Osteocyte (in vitro differentiated cells): Measurements from ENCODE around the gene ASIC2. TPM values are rescaled to one million over a fixed set of nuclear protein-coding genes. Genes with fewer than 3 reads are reported as not detected.
"Not testable (repeated sequence)": the region's sequence is repeated elsewhere in the genome, so short reads cannot be mapped to it uniquely, and the experiment has no call there.

Experiments
- DNase-seq: peaks from one replicate; pipeline ENCODE4 v3.0.0; 2021; ENCODE audit warnings: mixed read lengths; ENCODE audit not compliant: unreplicated experiment; ENCODE audit errors: extremely low spot score
- H3K27ac Mint-ChIP-seq: one replicate; pipeline ENCODE4 v1.8.0; 2021; ENCODE audit warnings: mild to moderate bottlenecking, mixed read lengths; ENCODE audit not compliant: unreplicated experiment
- H3K27me3 Mint-ChIP-seq: one replicate; pipeline ENCODE4 v1.8.0; 2021; ENCODE audit warnings: mixed read lengths; ENCODE audit not compliant: unreplicated experiment
- H3K36me3 Mint-ChIP-seq: one replicate; pipeline ENCODE4 v1.8.0; 2021; ENCODE audit warnings: mixed read lengths; ENCODE audit not compliant: unreplicated experiment
- H3K4me1 Mint-ChIP-seq: one replicate; pipeline ENCODE4 v1.8.0; 2021; ENCODE audit warnings: mixed read lengths; ENCODE audit not compliant: unreplicated experiment
- H3K4me3 Mint-ChIP-seq: one replicate; pipeline ENCODE4 v1.8.0; 2021; ENCODE audit warnings: mild to moderate bottlenecking, moderate library complexity, mixed read lengths; ENCODE audit not compliant: unreplicated experiment
- H3K9me3 Mint-ChIP-seq: one replicate; pipeline ENCODE4 v1.8.0; 2021; ENCODE audit warnings: mixed read lengths; ENCODE audit not compliant: unreplicated experiment
- total RNA-seq: library from RNA; stranded (reverse); gene quantifications from 2 replicates; pipeline ENCODE4 v1.2.1, GENCODE V29; 2021
- TF ChIP-seq, protein P1 (sequence below): fragments of 200-600 bp; sonication (generic); IDR thresholded peaks from 2 replicates; pipeline ENCODE4 v1.5.0; 2021; ENCODE audit warnings: antibody characterized with exemption, mild to moderate bottlenecking, moderate library complexity

ASIC2 gene
- total RNA-seq, 1 donor from 2014 or later = not detected

DNA sequence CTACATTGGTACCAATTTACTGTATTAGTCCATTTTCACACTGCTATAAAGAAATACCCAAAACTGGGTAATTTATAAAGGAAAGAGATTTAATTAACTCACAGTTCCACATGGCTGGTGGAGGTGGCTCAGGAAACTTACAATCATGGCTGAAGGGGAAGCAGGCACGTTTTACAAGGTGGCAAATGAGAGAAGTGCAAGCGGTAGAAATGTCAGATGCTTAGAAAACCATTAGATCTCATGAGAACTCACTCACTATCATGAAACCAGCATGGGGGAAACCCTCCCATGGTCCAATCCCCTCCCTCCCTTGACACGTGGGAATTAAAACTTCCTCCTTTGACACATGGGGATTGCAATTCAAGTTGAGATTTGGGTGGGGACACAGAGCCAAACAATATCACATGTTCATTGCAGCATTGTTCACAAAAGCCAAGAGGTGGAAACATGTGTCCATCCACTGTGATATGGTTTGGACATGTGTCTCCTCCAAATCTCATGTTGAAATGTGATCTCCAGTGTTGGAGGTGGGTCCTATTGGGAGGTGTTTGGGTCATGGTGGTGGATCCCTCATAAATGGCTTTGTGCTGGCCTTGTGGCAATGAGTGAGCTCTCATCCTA lies 304.5 kb downstream of the ASIC2 start:
- no peaks in the 10 kb centered on the region for H3K4me1 Mint-ChIP-seq
- no peak overlapping the region for H3K27ac Mint-ChIP-seq
- H3K27me3 Mint-ChIP-seq = no peaks in the 10 kb centered on the region
- H3K9me3 Mint-ChIP-seq = peaks cover 16% of the 10 kb centered on the region
- no peak overlapping the region for H3K4me3 Mint-ChIP-seq
- TF ChIP-seq, protein P1, sequence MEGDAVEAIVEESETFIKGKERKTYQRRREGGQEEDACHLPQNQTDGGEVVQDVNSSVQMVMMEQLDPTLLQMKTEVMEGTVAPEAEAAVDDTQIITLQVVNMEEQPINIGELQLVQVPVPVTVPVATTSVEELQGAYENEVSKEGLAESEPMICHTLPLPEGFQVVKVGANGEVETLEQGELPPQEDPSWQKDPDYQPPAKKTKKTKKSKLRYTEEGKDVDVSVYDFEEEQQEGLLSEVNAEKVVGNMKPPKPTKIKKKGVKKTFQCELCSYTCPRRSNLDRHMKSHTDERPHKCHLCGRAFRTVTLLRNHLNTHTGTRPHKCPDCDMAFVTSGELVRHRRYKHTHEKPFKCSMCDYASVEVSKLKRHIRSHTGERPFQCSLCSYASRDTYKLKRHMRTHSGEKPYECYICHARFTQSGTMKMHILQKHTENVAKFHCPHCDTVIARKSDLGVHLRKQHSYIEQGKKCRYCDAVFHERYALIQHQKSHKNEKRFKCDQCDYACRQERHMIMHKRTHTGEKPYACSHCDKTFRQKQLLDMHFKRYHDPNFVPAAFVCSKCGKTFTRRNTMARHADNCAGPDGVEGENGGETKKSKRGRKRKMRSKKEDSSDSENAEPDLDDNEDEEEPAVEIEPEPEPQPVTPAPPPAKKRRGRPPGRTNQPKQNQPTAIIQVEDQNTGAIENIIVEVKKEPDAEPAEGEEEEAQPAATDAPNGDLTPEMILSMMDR = no peak
- H3K36me3 Mint-ChIP-seq = no peaks in the 10 kb centered on the region
- no peak for DNase-seq

- H3K27ac Mint-ChIP-seq, H3K4me1 Mint-ChIP-seq, H3K4me3 Mint-ChIP-seq, H3K27me3 Mint-ChIP-seq, DNase-seq, H3K36me3 Mint-ChIP-seq: not testable (repeated sequence)
- H3K9me3 Mint-ChIP-seq = peaks cover 16% of the 10 kb centered on the region
These were observed 305.2 kb downstream of the ASIC2 start for GRCh38 chr17:32987868-32988267.

- H3K27me3 Mint-ChIP-seq, DNase-seq, H3K4me3 Mint-ChIP-seq, H3K27ac Mint-ChIP-seq, H3K36me3 Mint-ChIP-seq, H3K4me1 Mint-ChIP-seq: not testable (repeated sequence)
- H3K9me3 Mint-ChIP-seq = peaks cover 16% of the 10 kb centered on the region
These were observed 305.7 kb downstream of the ASIC2 start for GRCh38 chr17:32987453-32987805.

GRCh38 chr17:32985050-32985756 lies 307.9 kb downstream of the ASIC2 start:
- Mint-ChIP-seq H3K36me3 (no peaks in the 10 kb centered on the region), H3K4me1 (no peaks in the 10 kb centered on the region), H3K27ac (no peak overlapping the region), H3K27me3 (no peaks in the 10 kb centered on the region), H3K9me3 (peaks cover 22% of the 10 kb centered on the region), H3K4me3 (no peak overlapping the region)
- TF ChIP-seq, protein P1 = no peak
- DNase-seq = no peak

GRCh38 chr17:32981611-32982010 lies 311.5 kb downstream of the ASIC2 start:
- not testable (repeated sequence) for H3K36me3 Mint-ChIP-seq, H3K9me3 Mint-ChIP-seq, H3K27ac Mint-ChIP-seq, H3K4me1 Mint-ChIP-seq, H3K27me3 Mint-ChIP-seq, DNase-seq, H3K4me3 Mint-ChIP-seq

DNA sequence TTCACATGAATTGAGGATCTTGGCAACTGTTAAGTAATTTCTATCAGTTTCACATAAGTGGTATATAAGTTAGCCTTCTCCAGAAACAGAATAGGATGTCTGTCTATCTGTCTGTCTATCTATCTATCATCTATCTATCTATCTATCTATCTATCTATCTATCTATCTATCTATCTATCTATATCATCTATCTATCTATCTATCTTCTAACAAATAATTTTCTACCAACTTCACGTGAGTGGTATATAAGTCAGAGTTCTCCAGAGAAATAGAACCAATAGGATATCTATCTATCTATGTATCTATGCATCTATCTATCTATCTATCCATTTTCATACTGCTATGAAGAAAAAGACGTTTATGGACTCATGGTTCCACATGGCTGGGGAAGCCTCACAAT lies 312.9 kb downstream of the ASIC2 start:
- Mint-ChIP-seq H3K27ac (no peak overlapping the region), H3K9me3 (peaks cover 5% of the 10 kb centered on the region), H3K4me3 (no peak overlapping the region), H3K27me3 (no peaks in the 10 kb centered on the region), H3K4me1 (no peaks in the 10 kb centered on the region), H3K36me3 (no peaks in the 10 kb centered on the region)
- DNase-seq = no peak
- TF ChIP-seq, protein P1 = no peak
